Stimulated activated CD8-positive, alpha-beta memory T cell treated with anti-CD3 and anti-CD28 coated beads, Interleukin-7, amount 100 ng/mL, for 1 hour (primary cell): ENCODE data around the gene RHEBL1.

Experiments used
- DNase-seq, 2 donors: peaks; one replicate each; pipeline ENCODE4 v3.0.0-alpha.2; 2020; ENCODE audit warnings: low read depth in 2 of 2

The RHEBL1 gene

GRCh38 chr12:49037111-49037946 is 32.5 kb downstream of the RHEBL1 start:
- DNase-seq: no peak

GRCh38 chr12:49036029-49036428 is 33.8 kb downstream of the RHEBL1 start:
- no peak for DNase-seq

GRCh38 chr12:49034286-49034622 is 35.5 kb downstream of the RHEBL1 start:
- DNase-seq: no peak

GRCh38 chr12:49033611-49034285 is 36.0 kb downstream of the RHEBL1 start:
- no peak for DNase-seq

GRCh38 chr12:49032679-49033447 is 36.9 kb downstream of the RHEBL1 start:
- no peak for DNase-seq

- DNase-seq: no peak
These were observed 37.5 kb downstream of the RHEBL1 start for GRCh38 chr12:49032276-49032675.

- no peak for DNase-seq
These were observed 38.1 kb downstream of the RHEBL1 start for GRCh38 chr12:49031573-49032161.

- no peak for DNase-seq
These were observed 38.8 kb downstream of the RHEBL1 start for GRCh38 chr12:49030714-49031572.

GRCh38 chr12:49030119-49030518 is 39.7 kb downstream of the RHEBL1 start:
- DNase-seq: no peak

- no peak for DNase-seq
These were observed 41.0 kb downstream of the RHEBL1 start for GRCh38 chr12:49028666-49029275.

- DNase-seq: no peak
These were observed 41.8 kb downstream of the RHEBL1 start for GRCh38 chr12:49027846-49028555.

- DNase-seq: no peak
These were observed 42.9 kb downstream of the RHEBL1 start for GRCh38 chr12:49026678-49027480.

- DNase-seq: no peak
These were observed 43.7 kb downstream of the RHEBL1 start for GRCh38 chr12:49026101-49026500.

- no peak for DNase-seq
These were observed 44.3 kb downstream of the RHEBL1 start for GRCh38 chr12:49025463-49025862.

- DNase-seq: no peak
These were observed 45.2 kb downstream of the RHEBL1 start for GRCh38 chr12:49024543-49024942.

- no peak for DNase-seq
These were observed 46.0 kb downstream of the RHEBL1 start for GRCh38 chr12:49023812-49024211.

GRCh38 chr12:49022558-49023178 is 47.1 kb downstream of the RHEBL1 start:
- DNase-seq: no peak

- no peak for DNase-seq
These were observed 48.4 kb downstream of the RHEBL1 start for GRCh38 chr12:49021292-49021915.
